DMS 273 (cell line): ENCODE measurements around the gene ACOX3.
"Not testable (repeated sequence)": the region's sequence is repeated elsewhere in the genome, so short reads cannot be mapped to it uniquely, and the experiment has no call there.

ENCODE experiments used
- DNase-seq: peaks from one replicate; lab custom pipeline; 2025; ENCODE audit not compliant: unreplicated experiment; lab: John Stamatoyannopoulos, UW

The ACOX3 gene

GRCh38 chr4:8390577-8390976, 49.9 kb downstream of the ACOX3 start:
- no peak for DNase-seq

GRCh38 chr4:8388528-8388870, 52.0 kb downstream of the ACOX3 start:
- DNase-seq = no peak

- no peak for DNase-seq
Observed at GRCh38 chr4:8387615-8388527, 52.7 kb downstream of the ACOX3 start.

- DNase-seq = no peak
Observed at GRCh38 chr4:8387194-8387593, 53.3 kb downstream of the ACOX3 start.

- DNase-seq = no peak
Observed at GRCh38 chr4:8386731-8387130, 53.8 kb downstream of the ACOX3 start.

- not testable (repeated sequence) for DNase-seq
Observed at GRCh38 chr4:8386131-8386530, 54.4 kb downstream of the ACOX3 start.

GRCh38 chr4:8385611-8386010, 54.9 kb downstream of the ACOX3 start:
- no peak for DNase-seq

- DNase-seq = no peak
Observed at GRCh38 chr4:8385106-8385505, 55.4 kb downstream of the ACOX3 start.

GRCh38 chr4:8384397-8385060, 56.0 kb downstream of the ACOX3 start:
- DNase-seq = no peak

GRCh38 chr4:8383451-8384160, 56.9 kb downstream of the ACOX3 start:
- DNase-seq = no peak

- no peak for DNase-seq
Observed at GRCh38 chr4:8383016-8383415, 57.5 kb downstream of the ACOX3 start.

- no peak for DNase-seq
Observed at GRCh38 chr4:8381814-8382581, 58.5 kb downstream of the ACOX3 start.

GRCh38 chr4:8380511-8381415, 59.8 kb downstream of the ACOX3 start:
- DNase-seq = no peak

GRCh38 chr4:8379771-8380170, 60.8 kb downstream of the ACOX3 start:
- DNase-seq = no peak

- DNase-seq = no peak
Observed at GRCh38 chr4:8379281-8379680, 61.2 kb downstream of the ACOX3 start.

GRCh38 chr4:8378776-8379175, 61.7 kb downstream of the ACOX3 start:
- no peak for DNase-seq

GRCh38 chr4:8378101-8378724, 62.3 kb downstream of the ACOX3 start:
- DNase-seq = no peak

- DNase-seq = no peak
Observed at GRCh38 chr4:8377103-8378075, 63.1 kb downstream of the ACOX3 start.
